WERI-Rb-1 (cell line): ENCODE results near the gene KCNJ8.
A peak's percentile ranks its signal among the peaks of the same experiment; 100 is the strongest.

ENCODE experiments used
- DNase-seq: peaks from one replicate; pipeline ENCODE4 v3.0.0-alpha.2; 2020
- H3K27ac ChIP-seq: fragments of 250-450 bp; sonication (Bioruptor Pico); 2 replicates; pipeline ENCODE4 v1.5.1; 2020; ENCODE audit warnings: mild to moderate bottlenecking, moderate library complexity
- H3K27me3 ChIP-seq: fragments of 250-450 bp; sonication (Bioruptor Pico); 2 replicates; pipeline ENCODE4 v1.5.1; 2021; ENCODE audit warnings: mild to moderate bottlenecking, low read depth, moderate library complexity; ENCODE audit not compliant: insufficient read depth, severe bottlenecking
- H3K36me3 ChIP-seq: fragments of 250-450 bp; sonication (Bioruptor Pico); 2 replicates; pipeline ENCODE4 v1.5.1; 2020; ENCODE audit warnings: mild to moderate bottlenecking, moderate library complexity
- H3K4me3 ChIP-seq: 2 replicates; pipeline ENCODE4 v1.5.1; 2011; ENCODE audit warnings: low read depth, mild to moderate bottlenecking, control low read depth, low read length
- H3K9me3 ChIP-seq: fragments of 250-450 bp; sonication (Bioruptor Pico); 2 replicates; pipeline ENCODE4 v1.5.1; 2021; ENCODE audit warnings: mild to moderate bottlenecking, moderate library complexity; ENCODE audit not compliant: severe bottlenecking
- TF ChIP-seq, protein P1 (sequence below): IDR thresholded peaks from 2 replicates; pipeline ENCODE4 v1.5.1; 2011; ENCODE audit warnings: low read depth, mild to moderate bottlenecking, control low read depth, inconsistent platforms, low read length

KCNJ8 gene

GRCh38 chr12:21774358-21775132 is at the start of gene KCNJ8:
TSS of gene KCNJ8 (minus strand) at chr12:21774706. CDS start at chr12:21773616, 1,090 bp downstream.
- H3K9me3 ChIP-seq = no peaks in the 10 kb centered on the region
- TF ChIP-seq, protein P1, sequence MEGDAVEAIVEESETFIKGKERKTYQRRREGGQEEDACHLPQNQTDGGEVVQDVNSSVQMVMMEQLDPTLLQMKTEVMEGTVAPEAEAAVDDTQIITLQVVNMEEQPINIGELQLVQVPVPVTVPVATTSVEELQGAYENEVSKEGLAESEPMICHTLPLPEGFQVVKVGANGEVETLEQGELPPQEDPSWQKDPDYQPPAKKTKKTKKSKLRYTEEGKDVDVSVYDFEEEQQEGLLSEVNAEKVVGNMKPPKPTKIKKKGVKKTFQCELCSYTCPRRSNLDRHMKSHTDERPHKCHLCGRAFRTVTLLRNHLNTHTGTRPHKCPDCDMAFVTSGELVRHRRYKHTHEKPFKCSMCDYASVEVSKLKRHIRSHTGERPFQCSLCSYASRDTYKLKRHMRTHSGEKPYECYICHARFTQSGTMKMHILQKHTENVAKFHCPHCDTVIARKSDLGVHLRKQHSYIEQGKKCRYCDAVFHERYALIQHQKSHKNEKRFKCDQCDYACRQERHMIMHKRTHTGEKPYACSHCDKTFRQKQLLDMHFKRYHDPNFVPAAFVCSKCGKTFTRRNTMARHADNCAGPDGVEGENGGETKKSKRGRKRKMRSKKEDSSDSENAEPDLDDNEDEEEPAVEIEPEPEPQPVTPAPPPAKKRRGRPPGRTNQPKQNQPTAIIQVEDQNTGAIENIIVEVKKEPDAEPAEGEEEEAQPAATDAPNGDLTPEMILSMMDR = no peak
- H3K27me3 ChIP-seq = no peaks in the 10 kb centered on the region
- H3K27ac ChIP-seq = peak within 1 kb of the TSS; percentile 80
- peak; percentile 88 for DNase-seq
- peak within 1 kb of the TSS; percentile 88 for H3K4me3 ChIP-seq
- peaks cover 22% of the 10 kb centered on the region for H3K36me3 ChIP-seq

DNA sequence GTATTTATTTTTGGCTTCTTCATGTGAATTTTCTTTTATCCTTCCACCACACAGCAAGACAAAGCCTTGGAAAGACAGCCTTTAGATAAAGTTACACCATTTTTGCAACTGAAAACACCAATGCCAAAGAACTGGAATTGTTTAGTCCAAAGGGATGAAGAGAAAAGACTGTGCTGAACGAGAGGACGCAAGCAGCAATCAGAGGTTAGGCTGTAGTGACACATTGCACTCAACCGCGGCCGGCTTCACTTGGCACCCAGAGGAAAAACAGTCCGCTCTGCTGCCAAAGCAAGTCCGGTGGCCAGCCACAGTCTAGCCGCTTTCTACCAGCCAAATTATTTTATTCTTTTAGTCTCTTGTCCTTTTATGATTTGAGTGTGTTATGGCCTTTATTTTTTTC is 49.1 kb upstream of the KCNJ8 start:
- TF ChIP-seq, protein P1 = no peak
- H3K4me3 ChIP-seq = no peak overlapping the region

GRCh38 chr12:21819678-21820077 is 45.2 kb upstream of the KCNJ8 start:
- H3K4me3 ChIP-seq = no peak overlapping the region
- TF ChIP-seq, protein P1 = no peak
- no peaks in the 10 kb centered on the region for H3K27me3 ChIP-seq
- no peaks in the 10 kb centered on the region for H3K9me3 ChIP-seq
- no peaks in the 10 kb centered on the region for H3K36me3 ChIP-seq
- no peak overlapping the region for H3K27ac ChIP-seq
- no peak for DNase-seq

More for the DNA sequence above, 49.1 kb upstream of the KCNJ8 start:
- peak; percentile 6 for DNase-seq
- Histone ChIP-seq H3K9me3 (no peaks in the 10 kb centered on the region), H3K27me3 (no peaks in the 10 kb centered on the region), H3K36me3 (no peaks in the 10 kb centered on the region), H3K27ac (no peak overlapping the region)

DNA sequence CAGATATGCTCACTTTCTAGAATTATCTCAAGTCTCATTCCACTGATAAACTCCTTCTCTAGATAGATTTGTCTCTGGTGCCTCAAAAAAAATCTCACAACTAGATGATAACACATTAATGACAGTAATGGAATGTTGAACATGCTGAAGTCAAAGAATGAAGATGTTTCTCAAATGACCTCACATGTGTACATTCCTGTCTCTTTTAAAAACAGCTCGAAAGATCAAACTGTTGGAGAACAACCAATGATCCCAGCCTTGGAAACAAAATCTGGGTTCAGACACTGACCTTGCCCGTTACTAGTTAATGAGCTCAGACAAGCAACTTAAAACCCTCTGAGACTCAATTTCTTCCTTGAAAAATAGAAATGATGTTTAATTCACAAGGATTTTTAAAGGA is 44.7 kb upstream of the KCNJ8 start:
- no peaks in the 10 kb centered on the region for H3K36me3 ChIP-seq
- H3K9me3 ChIP-seq = no peaks in the 10 kb centered on the region
- no peak overlapping the region for H3K27ac ChIP-seq
- DNase-seq = no peak
- H3K27me3 ChIP-seq = no peaks in the 10 kb centered on the region
- H3K4me3 ChIP-seq = no peak overlapping the region
- TF ChIP-seq, protein P1 = no peak

- no peaks in the 10 kb centered on the region for H3K36me3 ChIP-seq
- H3K4me3 ChIP-seq = no peak overlapping the region
- H3K27ac ChIP-seq = no peak overlapping the region
- no peaks in the 10 kb centered on the region for H3K27me3 ChIP-seq
- H3K9me3 ChIP-seq = no peaks in the 10 kb centered on the region
- TF ChIP-seq, protein P1 = no peak
- no peak for DNase-seq
Observed at GRCh38 chr12:21818627-21819026, 44.1 kb upstream of the KCNJ8 start.
